Measurements from ENCODE around the gene DUSP10.

Gene DUSP10

GRCh38 chr1:221729771-221730330 is 12.0 kb downstream of the DUSP10 start:
- no peak for DNase-seq

- DNase-seq: no peak
Measured at GRCh38 chr1:221728037-221728505, 13.8 kb downstream of the DUSP10 start.

GRCh38 chr1:221727146-221728036 is 14.5 kb downstream of the DUSP10 start:
- DNase-seq: no peak

GRCh38 chr1:221725735-221726672 is 15.9 kb downstream of the DUSP10 start:
- DNase-seq: no peak

GRCh38 chr1:221724931-221725605 is 16.8 kb downstream of the DUSP10 start:
- no peak for DNase-seq

- DNase-seq: no peak
Measured at GRCh38 chr1:221723848-221724236, 18.0 kb downstream of the DUSP10 start.

- no peak for DNase-seq
Measured at GRCh38 chr1:221723018-221723847, 18.7 kb downstream of the DUSP10 start.

- no peak for DNase-seq
Measured at GRCh38 chr1:221722254-221723017, 19.5 kb downstream of the DUSP10 start.

- DNase-seq: no peak
Measured at GRCh38 chr1:221720545-221720944, 21.3 kb downstream of the DUSP10 start.

- no peak for DNase-seq
Measured at GRCh38 chr1:221719987-221720386, 21.9 kb downstream of the DUSP10 start.

- DNase-seq: no peak
Measured at GRCh38 chr1:221719278-221719597, 22.7 kb downstream of the DUSP10 start.

GRCh38 chr1:221718381-221719277 is 23.3 kb downstream of the DUSP10 start:
- no peak for DNase-seq

GRCh38 chr1:221717485-221717853 is 24.4 kb downstream of the DUSP10 start:
- no peak for DNase-seq

GRCh38 chr1:221716713-221717484 is 25.0 kb downstream of the DUSP10 start:
- DNase-seq: no peak

GRCh38 chr1:221715321-221716169 is 26.3 kb downstream of the DUSP10 start:
- DNase-seq: no peak

GRCh38 chr1:221714227-221715152 is 27.4 kb downstream of the DUSP10 start:
- DNase-seq: no peak
